Keratinocyte (primary cell): ENCODE measurements around the gene TMEM267. TPM values are rescaled to one million over a fixed set of nuclear protein-coding genes. Genes with fewer than 3 reads are reported as not detected.

Experiments used
- DNase-seq: peaks from one replicate; pipeline ENCODE4 v3.0.0-alpha.2; 2011; ENCODE audit warnings: low read depth, missing footprints, low spot score
- FAIRE-seq: peaks from 2 replicates; lab custom pipeline; 2011; peaks lifted over from hg19 to GRCh38; lab: Jason Lieb, UNC
- H2AFZ ChIP-seq: 2 replicates; pipeline ENCODE4 v1.6.0; 2012; ENCODE audit warnings: low read length, control low read depth, inconsistent platforms; ENCODE audit not compliant: control insufficient read depth
- H3K27ac ChIP-seq: 2 replicates; pipeline ENCODE4 v1.5.1; 2011; ENCODE audit warnings: low read length; ENCODE audit not compliant: control insufficient read depth, insufficient read depth
- H3K27me3 ChIP-seq: 3 replicates; pipeline ENCODE4 v1.6.0; 2011; ENCODE audit warnings: low read length; ENCODE audit not compliant: control insufficient read depth, insufficient read depth; ENCODE audit errors: extremely low read depth
- H3K36me3 ChIP-seq, 2 experiments: 2 replicates in 1 of 2; 3 replicates in 1 of 2; pipeline ENCODE4 v1.5.1; 2011; ENCODE audit warnings: low read length in 2 of 2, mild to moderate bottlenecking in 1 of 2; ENCODE audit not compliant: control insufficient read depth in 2 of 2, insufficient read depth in 2 of 2; ENCODE audit errors: extremely low read depth in 1 of 2
- H3K4me1 ChIP-seq: 3 replicates; pipeline ENCODE4 v1.5.1; 2011; ENCODE audit warnings: low read length; ENCODE audit not compliant: control insufficient read depth, insufficient read depth; ENCODE audit errors: extremely low read depth
- H3K4me2 ChIP-seq: 3 replicates; pipeline ENCODE4 v1.6.0; 2011; ENCODE audit warnings: low read depth, low read length; ENCODE audit not compliant: control insufficient read depth, insufficient read depth; ENCODE audit errors: extremely low read depth
- H3K4me3 ChIP-seq, 3 experiments: fragments of 200-600 bp in 1 of 3; sonication (generic) in 1 of 3; 2 replicates in 2 of 3; 3 replicates in 1 of 3; pipeline ENCODE4 v1.5.1; 2011 to 2016; ENCODE audit warnings: low read length in 3 of 3, mild to moderate bottlenecking in 3 of 3, control low read depth in 2 of 3, inconsistent platforms in 1 of 3, low read depth in 1 of 3, mixed read lengths in 1 of 3, mixed run types in 1 of 3, moderate library complexity in 1 of 3; ENCODE audit not compliant: control insufficient read depth in 2 of 3, insufficient read depth in 2 of 3; ENCODE audit errors: extremely low read depth in 1 of 3
- H3K79me2 ChIP-seq: 2 replicates; pipeline ENCODE4 v1.6.0; 2012; ENCODE audit warnings: low read length; ENCODE audit not compliant: control insufficient read depth, insufficient read depth
- H3K9ac ChIP-seq: 3 replicates; pipeline ENCODE4 v1.6.0; 2011; ENCODE audit warnings: low read length; ENCODE audit not compliant: control insufficient read depth, insufficient read depth; ENCODE audit errors: extremely low read depth
- H3K9me1 ChIP-seq: 3 replicates; pipeline ENCODE4 v1.6.0; 2011; ENCODE audit warnings: low read length; ENCODE audit not compliant: control insufficient read depth, insufficient read depth; ENCODE audit errors: extremely low read depth
- H3K9me3 ChIP-seq: 2 replicates; pipeline ENCODE4 v1.5.1; 2012; ENCODE audit warnings: low read depth, low read length; ENCODE audit not compliant: control insufficient read depth
- H4K20me1 ChIP-seq: 3 replicates; pipeline ENCODE4 v1.6.0; 2011; ENCODE audit warnings: low read length; ENCODE audit not compliant: control insufficient read depth, insufficient read depth; ENCODE audit errors: extremely low read depth
- EZH2 ChIP-seq: IDR thresholded peaks from one replicate; pipeline ENCODE4 v1.6.1; 2012; ENCODE audit warnings: inconsistent platforms, mild to moderate bottlenecking, low read length, moderate library complexity
- dilution Hi-C: fragments of 300-500 bp; cut with MboI; formaldehyde crosslinking; loops from one replicate; pipeline ENCODE4 v1.7.0; 2020; ENCODE audit warnings: low sequenced_read_pairs; ENCODE audit not compliant: extremely low pct_ligation_motif_present
- polyA plus RNA-seq, 5 experiments: library from polyadenylated mRNA; depleted of rRNA in 3 of 5; stranded (reverse) in 3 of 5; stranded (forward) in 1 of 5; unstranded in 1 of 5; fragments of >200 nt; gene quantifications; 1 replicate in 1 of 5; 2 replicates in 3 of 5; 3 replicates in 1 of 5; pipeline versions ENCODE4 v1.2.1 to v1.2.3, GENCODE V29; 2011 to 2012; ENCODE audit warnings: missing spikeins in 2 of 5, low read depth in 1 of 5, low replicate concordance in 1 of 5
- TF ChIP-seq, protein P1 (sequence below), 3 experiments: IDR thresholded peaks in 1 of 3; conservative IDR thresholded peaks in 1 of 3; optimal IDR thresholded peaks in 1 of 3; 2 replicates in 2 of 3; 3 replicates in 1 of 3; pipeline versions ENCODE3 to v1.5.1; 2011; ENCODE audit warnings: low read length in 3 of 3, mild to moderate bottlenecking in 3 of 3, moderate library complexity in 2 of 3, control low read depth in 1 of 3, inconsistent platforms in 1 of 3; ENCODE audit not compliant: insufficient read depth in 2 of 3; ENCODE audit errors: extremely low read depth in 1 of 3

Gene TMEM267
- polyA plus RNA-seq, 1 donor (not counting 4 experiments of a cell fraction or from before 2014, with no cell fraction given): 30.7 TPM

GRCh38 chr5:43484106-43484849 is 613 bp upstream of the TMEM267 start:
- dilution Hi-C loops: no loop called here
- Histone ChIP-seq H3K27ac (peak overlapping the region; percentile 96), H4K20me1 (no peaks in the 10 kb centered on the region), H3K4me1 (peaks cover 4% of the 10 kb centered on the region), H2AFZ (peak overlapping the region; percentile 97), H3K9ac (peak overlapping the region; percentile 93), H3K4me3 (peak overlapping the region; percentile 68 to 85 (median 73)), H3K36me3 (no peaks in the 10 kb centered on the region), H3K9me3 (no peaks in the 10 kb centered on the region), H3K79me2 (peaks cover 27% of the 10 kb centered on the region), H3K9me1 (no peaks in the 10 kb centered on the region), H3K27me3 (no peaks in the 10 kb centered on the region), H3K4me2 (peak overlapping the region; percentile 91)
- no peak for DNase-seq
- TF ChIP-seq, protein P1, sequence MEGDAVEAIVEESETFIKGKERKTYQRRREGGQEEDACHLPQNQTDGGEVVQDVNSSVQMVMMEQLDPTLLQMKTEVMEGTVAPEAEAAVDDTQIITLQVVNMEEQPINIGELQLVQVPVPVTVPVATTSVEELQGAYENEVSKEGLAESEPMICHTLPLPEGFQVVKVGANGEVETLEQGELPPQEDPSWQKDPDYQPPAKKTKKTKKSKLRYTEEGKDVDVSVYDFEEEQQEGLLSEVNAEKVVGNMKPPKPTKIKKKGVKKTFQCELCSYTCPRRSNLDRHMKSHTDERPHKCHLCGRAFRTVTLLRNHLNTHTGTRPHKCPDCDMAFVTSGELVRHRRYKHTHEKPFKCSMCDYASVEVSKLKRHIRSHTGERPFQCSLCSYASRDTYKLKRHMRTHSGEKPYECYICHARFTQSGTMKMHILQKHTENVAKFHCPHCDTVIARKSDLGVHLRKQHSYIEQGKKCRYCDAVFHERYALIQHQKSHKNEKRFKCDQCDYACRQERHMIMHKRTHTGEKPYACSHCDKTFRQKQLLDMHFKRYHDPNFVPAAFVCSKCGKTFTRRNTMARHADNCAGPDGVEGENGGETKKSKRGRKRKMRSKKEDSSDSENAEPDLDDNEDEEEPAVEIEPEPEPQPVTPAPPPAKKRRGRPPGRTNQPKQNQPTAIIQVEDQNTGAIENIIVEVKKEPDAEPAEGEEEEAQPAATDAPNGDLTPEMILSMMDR (optimal IDR thresholded peaks at IDR 0.05 in 1 of 3, IDR thresholded peaks at IDR 0.05 in 1 of 3, conservative IDR thresholded peaks at IDR 0.05 in 1 of 3; ENCODE audit: extremely low read depth in 1 of 3, insufficient read depth in 2 of 3, low read length in 3 of 3): peak; percentile 63 to 79 (median 70)
- no peak for TF ChIP-seq EZH2
- peak; percentile 75 for FAIRE-seq

DNA sequence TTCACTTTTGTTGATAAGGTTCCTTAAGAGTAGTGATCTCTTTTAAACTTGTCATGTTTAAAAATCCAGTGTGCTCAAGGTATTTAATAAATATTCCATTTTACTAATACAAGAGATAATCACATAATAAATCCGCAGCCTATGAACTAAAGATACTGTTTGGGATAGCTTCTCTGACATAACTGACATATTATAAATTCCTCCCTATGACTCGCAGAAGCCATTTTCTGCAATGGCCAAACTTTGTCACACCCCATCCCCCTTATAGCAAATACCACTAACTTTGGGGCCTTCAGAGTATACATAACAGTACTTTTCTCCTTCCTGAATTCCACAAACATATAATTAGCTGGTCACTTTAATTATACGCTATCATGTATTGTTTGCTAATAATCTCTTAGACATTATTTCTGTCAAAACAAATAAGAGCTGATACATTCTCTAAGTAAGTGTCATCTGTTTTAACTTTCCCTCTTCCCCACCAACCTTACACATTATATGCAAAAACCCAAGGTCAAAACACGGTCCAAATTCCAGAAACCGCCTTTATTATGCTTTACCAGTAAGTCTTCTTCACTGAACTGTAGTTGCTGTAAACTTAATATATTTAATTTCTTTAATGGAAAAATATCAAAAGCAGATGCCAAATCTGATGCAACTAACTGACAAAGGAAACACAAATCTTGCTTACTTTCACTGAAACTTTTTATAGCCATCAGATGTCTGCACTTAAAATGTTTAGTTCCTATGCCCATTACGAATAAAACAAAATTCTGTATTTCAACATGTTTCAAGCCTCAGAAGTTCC is 971 bp downstream of the TMEM267 start:
- dilution Hi-C loops: no loop called here
- peak overlapping the region; percentile 93 for H3K9ac ChIP-seq
- TF ChIP-seq EZH2: no peak
- TF ChIP-seq, protein P1 (optimal IDR thresholded peaks at IDR 0.05 in 1 of 3, IDR thresholded peaks at IDR 0.05 in 1 of 3, conservative IDR thresholded peaks at IDR 0.05 in 1 of 3; ENCODE audit: extremely low read depth in 1 of 3, insufficient read depth in 2 of 3, low read length in 3 of 3): no peak
- peak overlapping the region; percentile 68 to 85 (median 73) for H3K4me3 ChIP-seq
- H3K9me1 ChIP-seq: no peaks in the 10 kb centered on the region
- no peaks in the 10 kb centered on the region for H3K9me3 ChIP-seq
- H3K4me2 ChIP-seq: peak overlapping the region; percentile 91
- peak overlapping the region; percentile 97 for H2AFZ ChIP-seq
- peaks cover 27% of the 10 kb centered on the region for H3K79me2 ChIP-seq
- no peaks in the 10 kb centered on the region for H4K20me1 ChIP-seq
- H3K27me3 ChIP-seq: no peaks in the 10 kb centered on the region
- H3K36me3 ChIP-seq: no peaks in the 10 kb centered on the region
- no peak for FAIRE-seq
- no peak for DNase-seq
- H3K27ac ChIP-seq: peak overlapping the region; percentile 96
- H3K4me1 ChIP-seq: peaks cover 4% of the 10 kb centered on the region
